HG03103 (cell line): Measurements from ENCODE around the gene UBL3.
A peak's percentile ranks its signal among the peaks of the same experiment; 100 is the strongest.

Experiments
- ATAC-seq: cut with Tn5 transposase; IDR thresholded peaks from one replicate; pipeline ENCODE4 v1.9.1; 2021; ENCODE audit warnings: low read depth; ENCODE audit not compliant: unreplicated experiment

The UBL3 gene

DNA sequence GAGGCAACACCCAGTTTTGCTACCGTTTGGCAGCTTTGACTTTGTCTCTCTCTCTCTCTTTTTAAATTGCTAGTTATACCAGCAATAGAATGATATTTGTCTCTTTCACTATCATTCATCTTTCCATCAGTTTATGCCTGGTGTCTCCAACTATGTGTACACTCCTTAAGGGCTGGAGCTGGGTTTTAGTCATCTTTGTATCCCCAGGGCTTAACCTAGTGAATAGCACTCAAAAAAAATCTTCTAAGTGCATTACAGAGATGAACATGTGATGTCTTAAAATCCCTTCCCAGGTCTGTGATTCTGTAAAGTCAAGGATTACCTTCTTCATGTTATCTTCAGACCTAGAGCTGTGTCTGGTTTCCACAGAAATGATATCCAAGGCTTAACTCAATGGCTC, 7.8 kb upstream of the UBL3 start:
- ATAC-seq: no peak

DNA sequence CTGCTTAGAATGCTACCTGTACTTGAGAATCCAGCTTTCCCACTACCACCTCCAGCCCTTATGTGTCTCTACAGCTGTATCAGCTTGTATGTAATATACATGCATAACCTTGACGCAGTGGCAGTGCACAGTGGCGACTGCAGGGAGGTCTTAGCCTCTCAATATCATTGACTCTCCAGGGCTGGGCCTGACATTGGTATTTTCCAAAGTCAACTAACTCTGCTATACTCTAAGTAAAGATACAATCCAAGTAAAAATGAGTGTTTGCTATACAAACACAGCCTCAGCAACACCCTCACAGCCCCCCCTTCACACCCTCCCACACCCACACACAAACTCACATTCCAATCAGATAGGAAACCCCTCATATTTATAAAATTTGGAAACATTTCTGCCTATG, 6.7 kb upstream of the UBL3 start:
- ATAC-seq: no peak

DNA sequence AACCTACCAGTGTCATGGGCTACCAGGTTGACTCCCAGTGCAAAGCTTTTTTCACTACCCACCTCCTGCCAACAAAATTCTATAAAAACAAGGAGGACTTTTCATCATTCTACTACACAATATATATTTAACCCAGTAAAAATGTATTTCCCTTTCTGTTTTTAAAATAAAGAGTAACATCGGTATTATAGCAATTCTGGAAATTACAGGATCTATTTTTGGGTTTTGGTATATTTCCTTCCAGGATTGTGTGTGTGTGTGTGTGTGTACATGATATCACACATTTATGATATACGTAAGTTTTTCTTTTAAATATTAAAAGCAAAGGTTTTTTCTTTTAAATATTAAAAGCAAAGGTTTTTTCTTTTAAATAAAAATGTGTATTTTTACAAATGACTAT, 6.0 kb upstream of the UBL3 start:
- ATAC-seq: no peak

DNA sequence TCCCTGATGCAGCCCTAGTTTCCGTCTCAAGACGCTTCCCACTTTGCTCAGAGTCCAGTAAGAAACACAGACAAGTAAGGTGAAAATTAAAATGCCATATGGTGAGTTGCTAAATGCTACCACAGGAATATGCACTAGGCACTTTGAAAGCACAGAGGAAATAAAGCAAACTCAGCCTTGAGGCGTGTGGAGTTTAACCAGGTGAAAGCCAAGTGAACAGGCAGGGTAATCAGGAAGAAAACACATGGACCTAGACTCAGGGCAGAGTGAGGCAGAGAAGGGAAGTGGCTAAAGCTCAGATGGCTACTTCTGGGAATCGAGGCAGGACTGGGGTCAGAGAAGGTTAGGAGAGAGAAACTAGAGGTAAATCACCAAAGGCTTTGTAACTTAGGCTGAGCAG, 5.4 kb upstream of the UBL3 start:
- ATAC-seq: no peak

DNA sequence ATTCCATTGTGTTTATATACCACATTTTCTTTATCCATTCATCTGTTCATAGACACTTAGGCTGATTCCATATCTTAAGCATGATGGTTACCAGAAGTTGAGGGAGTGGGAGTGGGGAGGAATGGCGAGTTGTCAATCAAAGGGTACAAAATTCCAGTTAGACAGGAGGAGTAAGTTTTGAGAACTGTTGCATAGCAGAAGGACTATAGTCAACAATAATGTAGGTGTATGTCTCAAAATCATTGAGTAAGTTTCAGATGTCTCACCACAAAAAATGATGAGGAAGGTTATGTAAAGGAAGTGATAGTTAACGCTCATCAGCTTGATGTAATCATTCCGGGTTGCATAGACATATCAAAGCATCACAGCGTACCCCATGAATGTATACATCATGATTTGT, 4.6 kb upstream of the UBL3 start:
- no peak for ATAC-seq

DNA sequence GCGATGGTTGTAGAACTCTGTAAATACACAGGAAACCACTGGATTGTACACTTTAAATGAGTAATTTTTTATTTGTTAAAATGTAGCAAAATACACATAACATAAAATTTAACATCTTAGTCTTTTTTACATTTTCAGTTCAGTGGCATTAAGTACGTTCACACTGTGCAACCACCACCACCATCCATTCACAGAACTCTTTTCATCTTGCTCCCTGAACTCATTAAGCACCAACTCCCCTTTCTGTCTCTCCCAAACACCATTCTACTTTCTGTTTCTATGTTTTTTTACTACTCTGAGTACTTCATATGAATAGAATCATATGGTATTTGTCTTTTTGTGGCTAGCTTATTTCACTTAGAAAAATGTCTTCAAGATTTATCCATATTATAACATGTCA, 2.7 kb upstream of the UBL3 start:
- ATAC-seq: no peak

DNA sequence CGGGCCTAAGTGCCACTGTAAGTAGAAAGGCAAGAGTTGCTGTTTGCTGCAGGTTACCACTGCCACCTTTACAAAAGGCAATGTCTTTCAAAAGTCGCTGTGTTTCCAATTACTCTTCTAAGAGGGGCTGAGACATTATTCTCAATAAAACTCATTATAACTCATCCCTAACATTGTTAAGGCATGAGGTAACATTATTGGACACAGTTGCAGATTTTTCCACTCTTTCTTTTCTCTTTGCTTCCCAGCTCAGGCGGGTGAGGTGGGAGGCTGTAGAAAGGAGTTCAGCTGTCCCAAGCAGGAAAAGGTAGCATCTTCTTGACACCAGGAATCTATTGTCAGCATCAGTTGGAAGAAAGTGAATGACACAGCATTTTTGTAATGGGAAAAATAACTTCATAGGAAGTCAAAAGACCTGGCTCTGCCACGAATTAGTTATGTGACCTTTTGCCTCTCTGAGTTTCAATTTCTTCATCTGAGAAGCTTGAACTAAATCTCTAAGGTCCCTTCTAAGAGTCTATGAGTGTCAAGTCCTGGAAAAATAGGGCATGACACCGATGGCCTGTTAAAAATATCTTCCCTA, 2.1 kb upstream of the UBL3 start:
- no peak for ATAC-seq

DNA sequence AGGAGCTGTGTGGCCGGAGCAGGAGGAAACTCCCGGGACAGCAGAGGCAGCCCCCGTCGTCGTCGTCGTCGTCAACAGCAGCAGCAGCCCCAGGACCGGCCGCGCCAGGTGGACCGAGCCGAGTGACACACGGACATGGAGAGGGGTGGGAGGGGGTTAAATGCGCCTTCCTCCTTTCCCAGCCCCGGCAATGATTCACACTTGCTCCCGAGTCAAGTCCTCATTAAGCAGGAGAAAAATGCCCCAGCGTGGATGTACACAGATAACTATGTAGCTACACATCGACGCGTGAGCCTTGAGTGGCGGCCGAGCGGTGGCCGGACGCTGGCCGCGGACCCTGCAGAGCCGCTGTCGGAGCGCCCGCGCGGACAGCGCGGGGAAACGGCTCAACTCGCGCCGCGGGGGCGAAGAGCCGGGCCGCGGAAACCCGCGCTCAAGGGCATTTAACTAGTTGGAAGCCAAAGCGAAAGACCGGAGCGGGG, 645 bp downstream of the UBL3 start:
- ATAC-seq: no peak

DNA sequence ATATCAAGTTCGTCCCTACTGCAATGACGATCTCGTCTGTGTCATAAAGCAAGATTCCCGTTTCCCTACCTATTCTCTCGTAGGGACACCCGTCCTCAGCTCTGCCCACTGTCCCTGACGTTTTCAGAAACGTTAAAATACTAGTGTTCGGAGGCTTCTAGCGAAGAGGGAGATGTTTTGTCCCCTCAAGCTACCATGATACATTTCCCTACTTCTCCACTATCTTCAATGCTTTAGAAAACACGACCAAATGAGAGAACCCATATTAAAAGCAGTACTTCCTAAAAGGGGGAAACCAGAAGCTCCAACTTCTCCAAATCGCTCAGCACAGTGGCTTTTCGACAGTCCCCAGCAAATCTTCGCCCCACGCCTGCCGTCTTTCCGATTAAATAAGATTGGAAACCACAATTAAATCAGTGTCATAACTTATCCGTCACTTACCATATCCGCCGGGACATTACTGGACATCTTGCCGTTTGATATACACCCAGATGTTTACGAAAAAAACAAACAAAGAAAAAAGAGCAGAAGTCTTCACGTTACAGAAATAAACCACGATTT, 1.3 kb downstream of the UBL3 start:
- no peak for ATAC-seq

DNA sequence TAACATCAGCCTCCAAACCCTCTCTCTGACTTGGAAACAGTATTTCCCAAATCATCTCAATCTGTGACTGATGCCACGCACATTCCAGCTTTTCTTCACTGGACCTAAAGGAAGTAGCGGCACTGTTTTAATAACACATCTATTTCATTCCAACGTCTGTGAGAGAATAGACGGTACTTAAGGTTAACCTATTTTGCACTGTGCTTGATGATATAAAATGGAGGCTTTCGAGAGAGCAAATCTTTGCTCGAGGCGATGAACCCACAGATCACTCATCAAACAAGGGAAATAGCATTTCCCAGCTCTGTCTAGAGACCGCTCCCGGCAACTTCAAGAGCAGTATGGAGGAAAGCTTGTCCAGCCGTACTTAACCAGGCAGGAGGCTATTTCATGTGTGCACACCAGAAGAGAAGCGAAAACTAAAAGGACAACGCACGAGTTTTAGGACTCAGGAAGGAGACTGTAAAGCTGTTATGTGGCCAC, 2.9 kb downstream of the UBL3 start:
- no peak for ATAC-seq

DNA sequence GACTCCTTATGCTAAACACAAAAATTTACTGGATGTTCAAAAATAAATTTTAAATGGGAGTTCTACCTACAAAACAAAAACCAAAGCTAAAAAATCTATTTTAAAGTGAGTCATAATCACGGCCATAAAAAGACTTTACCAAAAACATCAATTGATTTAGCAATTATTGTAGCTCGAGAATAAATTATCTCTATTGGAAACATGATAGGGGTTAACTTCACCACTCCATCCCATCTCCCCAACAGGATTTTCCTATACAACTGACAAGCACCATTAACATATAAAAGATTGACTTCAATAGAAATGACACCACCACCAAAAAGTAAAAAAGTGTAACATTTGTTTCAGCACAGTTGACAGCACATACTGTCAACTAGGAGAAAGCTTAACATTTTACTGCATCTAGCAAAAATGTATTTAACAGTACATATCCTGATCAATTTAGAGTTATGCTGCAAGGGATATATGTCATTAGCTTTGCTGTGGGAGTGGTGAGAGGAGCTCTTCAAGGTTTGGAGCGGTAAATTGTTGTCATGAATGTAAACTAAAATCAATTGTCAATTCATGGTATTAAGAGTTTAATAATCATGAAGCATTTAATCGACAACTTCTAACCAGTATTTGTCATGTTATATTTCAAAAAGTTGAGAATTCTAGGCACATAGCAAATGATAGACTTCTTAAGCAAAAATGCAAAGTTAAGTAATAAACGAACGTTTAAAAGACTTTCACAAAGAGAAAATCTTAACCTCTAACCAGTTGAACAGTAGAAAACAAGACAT, 3.8 kb downstream of the UBL3 start:
- no peak for ATAC-seq

DNA sequence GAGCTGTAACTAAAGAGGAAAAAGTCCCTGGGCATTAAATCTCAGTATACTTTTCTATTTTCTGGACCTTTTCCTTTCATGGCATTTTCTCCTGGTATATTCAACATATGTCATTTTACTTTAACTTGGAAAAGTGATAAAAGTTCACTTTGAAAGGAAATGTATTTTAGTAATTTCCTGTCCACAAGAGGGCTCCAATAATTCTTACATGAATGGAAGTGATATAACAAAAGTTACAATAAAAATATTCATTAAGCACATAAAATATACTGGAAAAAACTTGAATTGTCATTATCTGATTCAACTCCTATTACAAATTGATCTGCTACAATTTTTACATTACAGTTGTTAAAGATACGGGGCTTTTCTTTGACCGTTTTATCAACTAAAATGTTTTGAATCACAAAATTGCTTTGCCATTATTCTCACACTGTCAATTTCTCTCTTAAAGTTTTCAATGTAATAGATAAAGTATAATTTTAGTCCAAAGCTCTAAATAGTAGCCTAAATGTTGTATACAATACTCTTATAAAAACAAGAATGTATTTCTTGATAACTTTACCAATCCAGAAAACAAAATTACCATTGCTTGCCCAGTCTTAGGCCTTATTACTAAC, 4.9 kb downstream of the UBL3 start:
- no peak for ATAC-seq

DNA sequence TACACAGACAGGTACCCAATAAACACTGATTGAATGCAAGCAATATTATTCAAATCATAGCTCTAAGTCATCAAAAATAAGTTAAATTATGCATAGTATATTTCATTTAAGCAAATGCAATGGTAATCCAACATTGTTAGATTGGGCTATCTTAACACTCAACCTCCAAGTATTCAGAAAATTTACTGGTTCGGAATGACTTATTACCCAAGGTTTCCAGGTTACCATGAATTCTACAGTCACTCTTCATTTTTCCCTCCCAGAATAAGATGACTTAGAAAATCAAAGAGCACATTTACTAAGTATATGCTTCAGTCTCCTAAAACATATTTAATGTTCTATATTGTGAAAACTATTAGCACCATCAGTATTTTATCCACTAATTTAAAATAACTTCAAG, 6.0 kb downstream of the UBL3 start:
- ATAC-seq: no peak

DNA sequence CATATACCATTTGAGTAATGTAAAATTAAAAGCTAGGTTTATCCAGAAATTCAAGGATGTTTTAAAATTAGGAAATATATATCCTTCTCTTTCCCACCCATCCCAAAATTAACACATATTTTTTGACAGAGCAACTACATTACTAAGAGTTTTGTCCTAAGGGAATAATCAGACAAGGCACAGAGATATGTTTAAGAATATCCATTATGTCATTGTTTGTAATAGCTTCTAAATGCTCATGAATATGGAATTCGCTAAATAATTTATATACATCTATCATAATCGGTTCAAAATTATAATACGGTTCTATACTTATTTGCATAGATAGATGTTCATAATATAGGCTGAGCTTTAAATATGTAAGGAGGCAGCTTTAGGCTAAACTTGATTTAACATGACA, 9.8 kb downstream of the UBL3 start:
- no peak for ATAC-seq

DNA sequence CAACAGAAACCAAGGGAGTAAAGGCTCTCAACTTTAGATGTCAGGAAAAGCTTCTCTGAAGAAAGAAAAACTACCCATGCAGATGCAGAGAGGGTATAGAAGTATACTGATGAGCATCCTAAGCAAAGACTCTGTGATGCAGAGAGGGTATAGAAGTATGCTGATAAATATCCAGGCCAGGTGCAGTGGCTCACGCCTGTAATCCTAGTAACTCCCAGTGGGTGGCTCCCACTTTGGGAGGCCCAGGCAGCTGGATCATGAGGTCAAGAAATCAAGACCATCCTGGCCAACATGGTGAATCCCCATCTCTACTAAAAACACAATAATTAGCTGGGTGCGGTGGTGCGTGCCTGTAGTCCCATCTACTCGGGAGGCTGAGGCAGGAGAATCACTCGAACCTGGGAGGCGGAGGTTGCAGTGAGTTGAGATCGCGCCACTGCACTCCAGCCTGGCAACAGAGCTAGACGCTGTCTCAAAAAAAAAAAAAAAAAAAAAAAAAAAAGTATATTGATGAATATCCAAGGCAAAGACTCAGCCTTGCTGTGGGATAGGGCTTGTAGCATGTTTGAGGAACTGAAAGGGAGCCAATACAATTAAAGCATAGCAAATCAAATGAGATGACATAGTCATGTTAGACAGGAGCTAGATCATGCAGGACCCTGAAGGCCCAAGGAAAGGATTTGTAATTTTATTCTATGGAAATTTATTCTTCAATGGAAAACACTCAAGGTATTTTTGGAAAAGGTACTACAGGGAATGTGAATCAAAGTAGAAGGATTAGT, 14.9 kb downstream of the UBL3 start:
- ATAC-seq: no peak

DNA sequence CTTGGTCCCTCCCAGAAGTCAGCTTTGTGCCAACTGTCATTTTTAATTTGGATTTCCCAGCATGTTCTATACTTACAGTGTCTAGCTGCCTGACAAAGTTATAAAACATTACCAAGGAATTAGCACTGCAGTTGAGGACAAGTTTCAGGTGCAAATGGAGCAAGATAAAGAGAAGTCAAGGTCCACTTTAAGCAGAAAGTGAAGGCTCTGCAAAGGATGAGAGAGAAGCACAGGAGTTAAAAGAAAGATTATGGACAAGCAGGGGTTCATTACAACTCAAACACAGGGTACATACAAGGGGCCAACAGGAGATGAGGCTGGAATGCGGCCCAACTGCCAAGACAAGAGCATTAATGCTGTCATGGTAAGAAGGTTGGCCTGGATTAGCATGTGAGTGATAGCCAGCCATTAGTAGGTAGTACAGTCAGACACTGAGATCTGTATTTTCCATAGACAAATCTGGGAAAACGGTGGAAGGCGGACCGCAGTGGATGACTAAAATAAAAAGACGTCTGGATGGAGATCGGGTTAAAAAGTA, 17.6 kb downstream of the UBL3 start:
- no peak for ATAC-seq

DNA sequence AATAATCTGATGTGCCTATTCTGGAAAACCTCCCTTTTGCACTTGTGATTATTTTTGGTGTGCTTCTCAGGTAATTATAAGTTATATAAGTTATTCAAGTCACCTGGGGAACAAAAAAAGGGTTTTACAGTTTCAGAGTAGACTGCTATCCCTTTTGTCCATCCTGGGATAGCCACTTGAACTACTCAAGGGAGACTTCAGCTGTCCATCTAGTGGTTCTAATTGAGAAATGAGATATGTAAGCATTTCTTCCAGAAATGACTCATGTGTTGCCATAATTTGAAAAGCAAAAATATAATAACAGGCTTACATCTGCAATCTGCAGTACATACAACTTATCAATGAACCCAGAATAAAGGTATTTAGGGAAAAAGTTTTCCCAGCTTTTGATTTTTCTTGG, 20.4 kb downstream of the UBL3 start:
- ATAC-seq: no peak

DNA sequence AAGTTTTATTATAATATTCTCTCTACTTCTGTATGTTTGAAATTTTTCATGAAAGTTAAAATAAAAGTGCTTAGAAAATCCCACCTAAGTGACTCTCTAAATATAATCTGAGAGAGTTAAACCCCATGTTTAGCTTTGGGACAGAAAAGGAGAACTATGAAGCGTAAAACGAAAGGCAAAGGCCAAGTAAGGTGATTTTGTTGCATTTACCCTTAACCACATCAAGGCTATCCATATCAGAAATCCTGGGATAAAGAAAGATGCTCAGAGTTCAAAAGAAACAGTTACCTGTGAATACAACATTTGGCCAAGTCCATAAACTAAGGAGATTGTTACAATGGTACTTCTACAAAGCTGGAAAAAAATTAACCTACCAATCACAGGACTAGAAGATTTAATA, 31.3 kb downstream of the UBL3 start:
- no peak for ATAC-seq

DNA sequence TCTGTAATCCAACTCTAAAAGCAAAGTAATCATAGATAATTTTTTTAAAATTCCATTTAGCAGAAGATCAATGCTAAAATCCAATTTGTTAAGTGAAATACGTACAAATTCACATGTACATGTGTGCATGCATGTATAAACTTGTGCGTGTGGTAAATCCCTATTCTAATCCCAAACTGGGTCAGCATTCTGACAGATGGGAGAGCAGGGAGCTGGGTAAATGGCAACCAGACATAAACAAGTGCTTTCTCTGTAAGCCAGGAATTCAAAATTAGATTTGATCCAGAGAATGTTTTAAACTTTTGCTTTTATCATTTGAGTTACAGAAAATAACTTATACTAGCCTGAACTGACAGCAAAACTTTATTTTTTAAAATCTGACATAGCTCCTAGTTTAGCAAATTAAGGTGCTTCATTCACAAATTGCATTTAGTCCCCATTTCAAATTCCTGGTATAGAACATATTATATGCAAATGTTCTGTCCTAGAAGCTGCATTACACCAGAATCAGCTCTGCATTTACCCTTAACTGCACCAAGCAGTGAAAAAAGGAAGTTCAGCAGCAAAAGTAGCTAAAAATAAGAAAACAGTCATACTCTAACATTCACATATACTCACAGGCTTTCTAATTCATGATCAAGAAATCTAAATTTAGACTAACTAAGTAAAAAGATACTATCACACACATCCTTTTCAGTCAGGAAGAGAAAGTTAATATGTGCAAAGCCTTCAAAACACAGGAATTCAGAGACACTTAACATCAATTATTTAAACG, 32.6 kb downstream of the UBL3 start:
- peak; percentile 95 for ATAC-seq

DNA sequence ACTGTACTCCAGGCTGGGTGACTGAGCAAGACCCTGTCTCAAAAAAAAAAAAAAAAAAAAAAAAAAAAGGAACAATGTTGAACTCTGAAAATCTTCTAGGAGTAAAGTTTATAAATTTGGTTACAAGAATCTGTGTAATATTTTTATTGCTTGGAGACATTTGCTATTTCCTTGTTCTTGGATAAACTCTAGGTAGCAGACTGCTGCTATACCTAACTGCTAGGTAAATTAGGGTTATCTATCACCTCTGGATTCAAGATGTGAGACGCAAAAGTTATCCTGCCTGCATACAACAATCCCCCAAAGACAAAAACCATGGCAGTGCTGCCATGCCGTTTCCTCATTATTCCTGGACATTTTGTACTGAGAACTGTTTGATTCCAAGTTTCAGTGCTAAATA, 33.7 kb downstream of the UBL3 start:
- ATAC-seq: no peak
